Hepatocyte (in vitro differentiated cells): ENCODE results near the gene CD28.

Experiments used
- CTCF ChIP-seq: fragments of 200-600 bp; sonication (generic); IDR thresholded peaks from 2 replicates; pipeline ENCODE4 v1.5.1; 2016; ENCODE audit warnings: antibody characterized with exemption, mild to moderate bottlenecking; ENCODE audit not compliant: poor library complexity
- EZH2 ChIP-seq: fragments of 200-600 bp; sonication (generic); IDR thresholded peaks from 2 replicates; pipeline ENCODE4 v1.6.1; 2016; ENCODE audit warnings: antibody characterized with exemption, mild to moderate bottlenecking, borderline replicate concordance
- EZH2phosphoT487 ChIP-seq: fragments of 200-600 bp; sonication (generic); IDR thresholded peaks from one replicate; pipeline ENCODE4 v1.6.1; 2018; ENCODE audit warnings: antibody characterized with exemption, mild to moderate bottlenecking, low read depth, moderate library complexity; ENCODE audit not compliant: unreplicated experiment, severe bottlenecking

- TF ChIP-seq CTCF, result no peak
- no peak for TF ChIP-seq EZH2
- no peak for TF ChIP-seq EZH2phosphoT487
These were observed 14.7 kb downstream of the CD28 start for GRCh38 chr2:203720915-203721672.
